Measurements from ENCODE around the gene ADAMTSL1. TPM values are rescaled to one million over a fixed set of nuclear protein-coding genes. Genes with fewer than 3 reads are reported as not detected.

Gene ADAMTSL1
- total RNA-seq, 2 donors from 2014 or later: 1.5 TPM; not detected in 1

- Histone ChIP-seq H3K27me3 (ENCODE audit: control insufficient read depth, insufficient read depth, low read length, poor library complexity, severe bottlenecking) (no peaks in the 10 kb centered on the region), H3K4me3 (ENCODE audit: low read length) (no peak overlapping the region), H3K9me3 (ENCODE audit: control insufficient read depth, low read length) (no peaks in the 10 kb centered on the region), H3K4me1 (ENCODE audit: control insufficient read depth, insufficient read depth, low read length) (no peaks in the 10 kb centered on the region), H3K36me3 (ENCODE audit: control insufficient read depth, insufficient read depth, low read length) (no peaks in the 10 kb centered on the region), H3K9ac (ENCODE audit: extremely low read depth, low read length, poor library complexity, severe bottlenecking) (no peak overlapping the region), H3K27ac (ENCODE audit: low read depth, low read length) (no peak overlapping the region)
- Mint-ChIP-seq H3K27me3 (ENCODE audit: insufficient read depth) (no peaks in the 10 kb centered on the region), H3K4me3 (no peak overlapping the region), H3K4me1 (no peaks in the 10 kb centered on the region), H3K27ac (no peak overlapping the region), H3K36me3 (ENCODE audit: low read depth) (no peaks in the 10 kb centered on the region), H3K9me3 (peaks cover under 1% of the 10 kb centered on the region)
- no peak for DNase-seq
- TF ChIP-seq CTCF (conservative IDR thresholded peaks at IDR 0.05): no peak
These were observed 112.0 kb downstream of the ADAMTSL1 start for GRCh38 chr9:18585996-18586395.

GRCh38 chr9:18588002-18588401 is 114.0 kb downstream of the ADAMTSL1 start:
- no peaks in the 10 kb centered on the region for H3K4me1 Mint-ChIP-seq
- Histone ChIP-seq H3K27me3 (ENCODE audit: control insufficient read depth, insufficient read depth, low read length, poor library complexity, severe bottlenecking) (no peaks in the 10 kb centered on the region), H3K27ac (ENCODE audit: low read depth, low read length) (no peak overlapping the region), H3K4me3 (ENCODE audit: low read length) (no peak overlapping the region), H3K9me3 (ENCODE audit: control insufficient read depth, low read length) (peaks cover 4% of the 10 kb centered on the region), H3K9ac (ENCODE audit: extremely low read depth, low read length, poor library complexity, severe bottlenecking) (no peak overlapping the region), H3K36me3 (ENCODE audit: control insufficient read depth, insufficient read depth, low read length) (no peaks in the 10 kb centered on the region), H3K4me1 (ENCODE audit: control insufficient read depth, insufficient read depth, low read length) (no peaks in the 10 kb centered on the region)
- H3K27me3 Mint-ChIP-seq (ENCODE audit: insufficient read depth): no peaks in the 10 kb centered on the region
- WGBS, 2 experiments (ENCODE audit: insufficient coverage in 1 of 2, insufficient read length in 1 of 2): 100% methylated on average over 2 of the region's 2 CpGs; no CpG with 5 or more reads in 1 of the 2 experiments
- H3K9me3 Mint-ChIP-seq: peaks cover 9% of the 10 kb centered on the region
- TF ChIP-seq CTCF (conservative IDR thresholded peaks at IDR 0.05): no peak
- H3K36me3 Mint-ChIP-seq (ENCODE audit: low read depth): no peaks in the 10 kb centered on the region
- DNase-seq: no peak
- H3K4me3 Mint-ChIP-seq: no peak overlapping the region
- H3K27ac Mint-ChIP-seq: no peak overlapping the region

DNA sequence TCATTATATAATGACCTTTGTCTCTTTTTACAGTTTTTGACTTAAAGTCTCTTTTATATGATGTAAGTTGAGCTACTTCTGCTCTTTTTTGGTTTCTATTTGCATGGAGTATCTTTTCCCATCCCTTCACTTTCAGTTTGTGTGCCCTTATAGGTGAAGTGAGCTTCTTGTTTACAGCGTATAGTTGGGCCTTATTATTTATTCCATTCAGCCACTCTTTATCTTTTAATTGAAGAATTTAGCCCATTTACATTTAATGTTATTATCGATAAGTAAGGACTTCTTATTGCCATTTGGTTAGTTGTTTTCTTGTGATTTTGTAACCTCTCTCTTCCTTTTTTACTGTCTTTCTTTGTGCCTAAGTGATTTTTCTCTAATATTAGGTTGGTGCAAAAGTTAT is 117.3 kb downstream of the ADAMTSL1 start:
- no peaks in the 10 kb centered on the region for H3K27me3 Mint-ChIP-seq (ENCODE audit: insufficient read depth)
- no peak overlapping the region for H3K4me3 Mint-ChIP-seq
- Histone ChIP-seq H3K36me3 (ENCODE audit: control insufficient read depth, insufficient read depth, low read length) (no peaks in the 10 kb centered on the region), H3K9me3 (ENCODE audit: control insufficient read depth, low read length) (peaks cover 4% of the 10 kb centered on the region), H3K4me3 (ENCODE audit: low read length) (no peak overlapping the region), H3K27ac (ENCODE audit: low read depth, low read length) (no peak overlapping the region), H3K27me3 (ENCODE audit: control insufficient read depth, insufficient read depth, low read length, poor library complexity, severe bottlenecking) (no peaks in the 10 kb centered on the region), H3K9ac (ENCODE audit: extremely low read depth, low read length, poor library complexity, severe bottlenecking) (no peak overlapping the region), H3K4me1 (ENCODE audit: control insufficient read depth, insufficient read depth, low read length) (no peaks in the 10 kb centered on the region)
- H3K4me1 Mint-ChIP-seq: no peaks in the 10 kb centered on the region
- WGBS, 2 experiments (ENCODE audit: insufficient coverage in 1 of 2, insufficient read length in 1 of 2): 100% methylated on average over 2 of the region's 2 CpGs; no CpG with 5 or more reads in 1 of the 2 experiments
- TF ChIP-seq CTCF (conservative IDR thresholded peaks at IDR 0.05): no peak
- no peak overlapping the region for H3K27ac Mint-ChIP-seq
- no peak for DNase-seq
- no peaks in the 10 kb centered on the region for H3K36me3 Mint-ChIP-seq (ENCODE audit: low read depth)
- H3K9me3 Mint-ChIP-seq: peaks cover 9% of the 10 kb centered on the region

All from endodermal cell (in vitro differentiated cells).